HG03439 (cell line): ENCODE data around the gene BCAS3.

ENCODE experiments used
- ATAC-seq: cut with Tn5 transposase; IDR thresholded peaks from one replicate; pipeline ENCODE4 v1.9.1; 2021; ENCODE audit warnings: mild to moderate bottlenecking, moderate library complexity; ENCODE audit not compliant: unreplicated experiment

BCAS3 gene

GRCh38 chr17:61047515-61047914, 369.9 kb downstream of the BCAS3 start:
- no peak for ATAC-seq

- ATAC-seq: no peak
These were observed 370.9 kb downstream of the BCAS3 start for GRCh38 chr17:61048376-61049106.

- no peak for ATAC-seq
These were observed 375.8 kb downstream of the BCAS3 start for GRCh38 chr17:61053469-61053868.

- ATAC-seq: no peak
These were observed 376.8 kb downstream of the BCAS3 start for GRCh38 chr17:61054436-61054835.

GRCh38 chr17:61057257-61057656, 379.6 kb downstream of the BCAS3 start:
- no peak for ATAC-seq

GRCh38 chr17:61058066-61058465, 380.4 kb downstream of the BCAS3 start:
- no peak for ATAC-seq

- ATAC-seq: no peak
These were observed 385.9 kb downstream of the BCAS3 start for GRCh38 chr17:61063528-61063927.

GRCh38 chr17:61064087-61064951, 386.7 kb downstream of the BCAS3 start:
- no peak for ATAC-seq

- no peak for ATAC-seq
These were observed 387.7 kb downstream of the BCAS3 start for GRCh38 chr17:61065263-61065773.

- no peak for ATAC-seq
These were observed 388.4 kb downstream of the BCAS3 start for GRCh38 chr17:61066062-61066461.

- ATAC-seq: no peak
These were observed 393.0 kb downstream of the BCAS3 start for GRCh38 chr17:61070649-61071048.

- no peak for ATAC-seq
These were observed 395.0 kb downstream of the BCAS3 start for GRCh38 chr17:61072648-61073047.

- no peak for ATAC-seq
These were observed 395.5 kb downstream of the BCAS3 start for GRCh38 chr17:61073131-61073530.

- ATAC-seq: no peak
These were observed 396.3 kb downstream of the BCAS3 start for GRCh38 chr17:61073799-61074513.

- ATAC-seq: no peak
These were observed 398.3 kb downstream of the BCAS3 start for GRCh38 chr17:61075988-61076387.

- ATAC-seq: no peak
These were observed 399.0 kb downstream of the BCAS3 start for GRCh38 chr17:61076621-61077031.

GRCh38 chr17:61081959-61082358, 404.3 kb downstream of the BCAS3 start:
- ATAC-seq: no peak

- ATAC-seq: no peak
These were observed 406.6 kb downstream of the BCAS3 start for GRCh38 chr17:61084260-61084659.

- ATAC-seq: no peak
These were observed 409.4 kb downstream of the BCAS3 start for GRCh38 chr17:61087024-61087423.

GRCh38 chr17:61088556-61088955, 410.9 kb downstream of the BCAS3 start:
- ATAC-seq: no peak

- ATAC-seq: no peak
These were observed 413.4 kb downstream of the BCAS3 start for GRCh38 chr17:61091096-61091495.
